GM21367 (cell line): Measurements from ENCODE around the gene ELP1.

Experiments
- ATAC-seq: cut with Tn5 transposase; IDR thresholded peaks from one replicate; pipeline ENCODE4 v1.9.1; 2021; ENCODE audit not compliant: unreplicated experiment

ELP1 gene

DNA sequence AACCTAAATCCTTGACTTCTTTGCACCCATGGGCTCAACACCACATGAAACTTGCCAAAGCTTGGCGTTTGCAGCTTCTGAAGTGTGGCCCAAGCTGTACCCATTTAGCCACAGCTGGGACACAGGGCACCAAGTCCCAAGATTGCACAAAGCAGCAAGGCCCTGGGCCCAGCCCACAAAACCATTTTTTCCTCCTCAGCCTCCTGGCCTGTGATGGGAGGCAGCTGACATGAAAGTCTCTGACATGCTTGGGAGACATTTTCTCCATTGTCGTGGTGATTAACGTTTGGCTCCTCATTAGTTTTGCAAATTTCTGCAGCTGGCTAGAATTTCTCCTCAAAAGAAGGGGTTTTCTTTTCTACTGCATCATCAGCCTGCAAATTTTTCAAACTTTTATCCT is 110.1 kb downstream of the ELP1 start:
- no peak for ATAC-seq
